Natural killer cell (primary cell): Measurements from ENCODE around the gene PROX1. TPM values are rescaled to one million over a fixed set of nuclear protein-coding genes. Genes with fewer than 3 reads are reported as not detected.

Experiments
- ATAC-seq, 3 donors: fragments of 150-1000 bp in 2 of 3; fragments of 200-7000 bp in 1 of 3; cut with Tn5 transposase; 1 replicate in 1 of 3; 2 replicates in 2 of 3; pipeline ENCODE4 v1.10.0; 2021; ENCODE audit warnings: mild to moderate bottlenecking in 2 of 3, moderate library complexity in 2 of 3
- DNase-seq, 2 donors: peaks; one replicate each; pipeline versions ENCODE4 v3.0.0 to v3.0.0-alpha.2; 2013 to 2021; ENCODE audit warnings: mixed read lengths in 1 of 2
- H3K27ac ChIP-seq: one replicate; pipeline ENCODE4 v1.5.1; 2013; ENCODE audit warnings: mild to moderate bottlenecking, low read length
- H3K27me3 ChIP-seq: one replicate; pipeline ENCODE4 v1.6.1; 2013; ENCODE audit warnings: low read length; ENCODE audit not compliant: control insufficient read depth, insufficient read depth
- H3K36me3 ChIP-seq: one replicate; pipeline ENCODE4 v1.6.1; 2013; ENCODE audit warnings: low read length; ENCODE audit not compliant: control insufficient read depth, insufficient read depth
- H3K4me1 ChIP-seq: one replicate; pipeline ENCODE4 v1.6.1; 2013; ENCODE audit warnings: low read length; ENCODE audit not compliant: control insufficient read depth, insufficient read depth
- H3K4me3 ChIP-seq: one replicate; pipeline ENCODE4 v1.5.1; 2013; ENCODE audit warnings: low read length
- H3K9me3 ChIP-seq: one replicate; pipeline ENCODE4 v1.6.1; 2013; ENCODE audit warnings: low read length; ENCODE audit not compliant: control insufficient read depth, insufficient read depth
- H3K27ac Mint-ChIP-seq, 2 donors: one replicate each; pipeline ENCODE4 v1.8.0; 2022; ENCODE audit warnings: mild to moderate bottlenecking in 2 of 2, mixed read lengths in 2 of 2, moderate library complexity in 1 of 2
- H3K27me3 Mint-ChIP-seq, 2 donors: one replicate each; pipeline ENCODE4 v1.8.0; 2022; ENCODE audit warnings: low read depth in 2 of 2, mixed read lengths in 2 of 2
- H3K36me3 Mint-ChIP-seq: one replicate; pipeline ENCODE4 v1.8.0; 2022; ENCODE audit warnings: mixed read lengths
- H3K4me1 Mint-ChIP-seq, 2 donors: one replicate each; pipeline ENCODE4 v1.8.0; 2022; ENCODE audit warnings: mixed read lengths in 2 of 2
- H3K4me3 Mint-ChIP-seq: one replicate; pipeline ENCODE4 v1.8.0; 2022; ENCODE audit warnings: mild to moderate bottlenecking, moderate library complexity, mixed read lengths
- H3K9me3 Mint-ChIP-seq, 2 donors: one replicate each; pipeline ENCODE4 v1.8.0; 2022; ENCODE audit warnings: mixed read lengths in 2 of 2
- CTCF ChIP-seq: fragments of 200-600 bp; IDR thresholded peaks from one replicate; pipeline ENCODE4 v1.8.0; 2022; ENCODE audit warnings: antibody characterized with exemption
- WGBS: methylation state at CpG from one replicate; pipeline ENCODE4 v1.1.7; 2013; ENCODE audit warnings: missing lambda C conversion rate; ENCODE audit not compliant: insufficient coverage; 5-methylcytosine and 5-hydroxymethylcytosine counted together
- intact Hi-C: fragments of 100-400 bp; cut with micrococcal nuclease; formaldehyde crosslinking; loops from one replicate; pipeline ENCODE4 v1.14.2; 2022
- total RNA-seq, 4 donors: library from RNA; stranded (reverse); fragments of 120-200 nt in 1 of 4; gene quantifications; one replicate each; pipeline versions ENCODE4 v1.2.3 to v1.2.4, GENCODE V29; 2013 to 2022

The PROX1 gene
- total RNA-seq, 3 donors from 2014 or later (not counting 1 experiment from before 2014, with no cell fraction given), result not detected

GRCh38 chr1:214021321-214021720, 33.5 kb downstream of the PROX1 start:
- H3K27ac ChIP-seq, result no peak overlapping the region
- DNase-seq, result no peak
- WGBS, result 71% methylated on average over 2 of the region's 3 CpGs
- H3K27me3 Mint-ChIP-seq, result peaks cover 0 to 5% of the 10 kb centered on the region in 2 donors
- H3K36me3 ChIP-seq, result no peaks in the 10 kb centered on the region
- H3K4me3 ChIP-seq, result no peak overlapping the region
- peaks cover 0 to 3% of the 10 kb centered on the region in 2 donors for H3K9me3 Mint-ChIP-seq
- no peaks in the 10 kb centered on the region for H3K9me3 ChIP-seq
- no peaks in the 10 kb centered on the region for H3K4me1 ChIP-seq
- H3K27ac Mint-ChIP-seq, result no peak overlapping the region
- H3K4me1 Mint-ChIP-seq, result no peaks in the 10 kb centered on the region
- no peaks in the 10 kb centered on the region for H3K36me3 Mint-ChIP-seq
- peaks cover 2% of the 10 kb centered on the region for H3K27me3 ChIP-seq
- H3K4me3 Mint-ChIP-seq, result no peak overlapping the region
- intact Hi-C loops, result no loop called here
- ATAC-seq, result no peak
- TF ChIP-seq CTCF, result no peak

GRCh38 chr1:214022229-214022791, 34.5 kb downstream of the PROX1 start:
- intact Hi-C loops, result no loop called here
- no peaks in the 10 kb centered on the region for H3K36me3 Mint-ChIP-seq
- no peak for TF ChIP-seq CTCF
- DNase-seq, result no peak
- Histone ChIP-seq H3K27ac (no peak overlapping the region), H3K4me3 (no peak overlapping the region), H3K4me1 (no peaks in the 10 kb centered on the region), H3K27me3 (peaks cover 2% of the 10 kb centered on the region), H3K9me3 (no peaks in the 10 kb centered on the region), H3K36me3 (no peaks in the 10 kb centered on the region)
- no peak overlapping the region for H3K4me3 Mint-ChIP-seq
- H3K9me3 Mint-ChIP-seq, result peaks cover 0 to 3% of the 10 kb centered on the region in 2 donors
- WGBS, result 65% methylated on average over 5 of the region's 5 CpGs
- no peaks in the 10 kb centered on the region for H3K4me1 Mint-ChIP-seq
- H3K27ac Mint-ChIP-seq, result no peak overlapping the region
- peaks cover 7 to 8% of the 10 kb centered on the region in 2 donors for H3K27me3 Mint-ChIP-seq
- no peak for ATAC-seq

- intact Hi-C loops, result no loop called here
- H3K9me3 Mint-ChIP-seq, result peaks cover 0 to 3% of the 10 kb centered on the region in 2 donors
- no peak for ATAC-seq
Measured at GRCh38 chr1:214022810-214023425, 35.1 kb downstream of the PROX1 start.

More at GRCh38 chr1:214022810-214023425, 35.1 kb downstream of the PROX1 start:
- Histone ChIP-seq H3K4me3 (no peak overlapping the region), H3K4me1 (no peaks in the 10 kb centered on the region), H3K27ac (no peak overlapping the region), H3K36me3 (no peaks in the 10 kb centered on the region), H3K27me3 (peaks cover 2% of the 10 kb centered on the region), H3K9me3 (no peaks in the 10 kb centered on the region)
- DNase-seq, result no peak
- TF ChIP-seq CTCF, result no peak
- Mint-ChIP-seq H3K27me3 (peaks cover 10 to 11% of the 10 kb centered on the region in 2 donors), H3K4me1 (no peaks in the 10 kb centered on the region), H3K27ac (no peak overlapping the region), H3K36me3 (no peaks in the 10 kb centered on the region), H3K4me3 (no peak overlapping the region)
- WGBS, result 9% methylated on average over 1 of the region's 2 CpGs
